BLaER1 treated with 17β-estradiol and CSF1 and Interleukin-3, amounts not matched to agents 10 nM and 100 nM (cell line): ENCODE measurements around the gene PAEP.
"Not testable (repeated sequence)": the region's sequence is repeated elsewhere in the genome, so short reads cannot be mapped to it uniquely, and the experiment has no call there.

Experiments used
- H3K27ac ChIP-seq, 11 experiments: shearing (Covaris generic); formaldehyde crosslinking; 2 replicates each; pipeline ENCODE4 v1.8.1; 2022
- H3K27me3 ChIP-seq, 11 experiments: shearing (Covaris generic); formaldehyde crosslinking; 2 replicates each; pipeline ENCODE4 v1.8.1; 2022
- H3K36me3 ChIP-seq, 11 experiments: shearing (Covaris generic); formaldehyde crosslinking; 2 replicates each; pipeline ENCODE4 v1.8.1; 2022
- H3K4me1 ChIP-seq, 10 experiments: shearing (Covaris generic); formaldehyde crosslinking; 2 replicates each; pipeline ENCODE4 v1.8.1; 2022
- H3K4me2 ChIP-seq, 11 experiments: shearing (Covaris generic); formaldehyde crosslinking; 2 replicates each; pipeline ENCODE4 v1.8.1; 2022
- H3K4me3 ChIP-seq, 10 experiments: shearing (Covaris generic); formaldehyde crosslinking; 2 replicates each; pipeline ENCODE4 v1.8.1; 2022
- H3K9ac ChIP-seq, 11 experiments: shearing (Covaris generic); formaldehyde crosslinking; 2 replicates each; pipeline ENCODE4 v1.8.1; 2022
- H3K9me3 ChIP-seq, 11 experiments: shearing (Covaris generic); formaldehyde crosslinking; replicated peaks in 1 of 11; 2 replicates each; pipeline ENCODE4 v1.8.1; 2022
- H4K20me1 ChIP-seq, 11 experiments: shearing (Covaris generic); formaldehyde crosslinking; 2 replicates each; pipeline ENCODE4 v1.8.1; 2022
- Cebpa-rat ChIP-seq, 11 experiments: shearing (Covaris generic); IDR thresholded peaks; 2 replicates each; pipeline ENCODE4 v1.8.1; 2022

Gene PAEP

GRCh38 chr9:135523521-135524129, 37.9 kb upstream of the PAEP start:
- peaks cover 0 to 24% (median 15%) of the 10 kb centered on the region in 10 experiments; a peak in 17 of 20 replicates for H3K4me1 ChIP-seq
- 0 out of 22 replicates have a peak, but pooled peaks cover 0 to under 1% (median 0%) of the 10 kb centered on the region in 11 experiments for H3K27me3 ChIP-seq
- no peak overlapping the region for H3K27ac ChIP-seq

GRCh38 chr9:135524130-135524861, 37.3 kb upstream of the PAEP start:
- Histone ChIP-seq H3K36me3 (no peaks in the 10 kb centered on the region), H3K9me3 (peaks cover 0 to 9% (median under 1%) of the 10 kb centered on the region in 11 experiments; a peak in 8 of 22 replicates), H3K4me1 (peaks cover 0 to 24% (median 15%) of the 10 kb centered on the region in 10 experiments; a peak in 17 of 20 replicates), H4K20me1 (peaks cover 0 to 6% (median 0%) of the 10 kb centered on the region in 11 experiments; a peak in 2 of 22 replicates), H3K9ac (no peak overlapping the region), H3K27me3 (no peaks in the 10 kb centered on the region), H3K4me3 (no peak overlapping the region), H3K27ac (no peak overlapping the region), H3K4me2 (no peak overlapping the region)
- no peak for TF ChIP-seq Cebpa-rat (IDR thresholded peaks at IDR 0.05)

More at GRCh38 chr9:135523521-135524129, 37.9 kb upstream of the PAEP start:
- TF ChIP-seq Cebpa-rat (IDR thresholded peaks at IDR 0.05) = no peak
- Histone ChIP-seq H3K36me3 (no peaks in the 10 kb centered on the region), H3K9ac (no peak overlapping the region), H4K20me1 (peaks cover 0 to 6% (median 0%) of the 10 kb centered on the region in 11 experiments; a peak in 2 of 22 replicates), H3K4me3 (no peak overlapping the region), H3K4me2 (peak overlapping the region in 3 of 11 experiments; percentile 63 to 72 (median 71); a peak in 4 of 22 replicates), H3K9me3 (peaks cover 0 to 8% (median 0%) of the 10 kb centered on the region in 11 experiments; a peak in 5 of 22 replicates)

- Histone ChIP-seq H3K4me3 (no peak overlapping the region), H3K27me3 (no peaks in the 10 kb centered on the region), H3K4me2 (no peak overlapping the region), H3K9me3 (peaks cover 0 to 19% (median 8%) of the 10 kb centered on the region in 11 experiments; a peak in 10 of 22 replicates), H3K27ac (no peak overlapping the region), H3K4me1 (peaks cover 0 to 24% (median 15%) of the 10 kb centered on the region in 10 experiments; a peak in 17 of 20 replicates), H3K36me3 (no peaks in the 10 kb centered on the region), H3K9ac (no peak overlapping the region), H4K20me1 (peaks cover 0 to 6% (median 0%) of the 10 kb centered on the region in 11 experiments; a peak in 2 of 22 replicates)
- TF ChIP-seq Cebpa-rat (IDR thresholded peaks at IDR 0.05) = no peak
Observed at GRCh38 chr9:135525241-135526088, 36.1 kb upstream of the PAEP start.

- Histone ChIP-seq H3K27ac (no peak overlapping the region), H3K27me3 (no peaks in the 10 kb centered on the region), H3K9me3 (peaks cover 0 to 19% (median 8%) of the 10 kb centered on the region in 11 experiments; a peak in 10 of 22 replicates), H4K20me1 (peaks cover 0 to 6% (median 0%) of the 10 kb centered on the region in 11 experiments; a peak in 2 of 22 replicates), H3K4me1 (peaks cover 0 to 24% (median 15%) of the 10 kb centered on the region in 10 experiments; a peak in 17 of 20 replicates), H3K4me3 (no peak overlapping the region), H3K36me3 (no peaks in the 10 kb centered on the region), H3K4me2 (no peak overlapping the region), H3K9ac (no peak overlapping the region)
- TF ChIP-seq Cebpa-rat (IDR thresholded peaks at IDR 0.05) = no peak
Observed at GRCh38 chr9:135526089-135526729, 35.3 kb upstream of the PAEP start.

- peaks cover 0 to 19% (median 8%) of the 10 kb centered on the region in 11 experiments; a peak in 10 of 22 replicates for H3K9me3 ChIP-seq
- no peak overlapping the region for H3K4me3 ChIP-seq
- H3K4me1 ChIP-seq = peaks cover 0 to 23% (median 15%) of the 10 kb centered on the region in 10 experiments; a peak in 17 of 20 replicates
- no peak overlapping the region for H3K4me2 ChIP-seq
- no peaks in the 10 kb centered on the region for H3K27me3 ChIP-seq
- TF ChIP-seq Cebpa-rat (IDR thresholded peaks at IDR 0.05) = no peak; a peak in 1 of 22 replicates
- H3K36me3 ChIP-seq = no peaks in the 10 kb centered on the region
- no peak overlapping the region for H3K27ac ChIP-seq
- H3K9ac ChIP-seq = no peak overlapping the region
- peaks cover 0 to 6% (median 0%) of the 10 kb centered on the region in 11 experiments; a peak in 2 of 22 replicates for H4K20me1 ChIP-seq
Observed at GRCh38 chr9:135526730-135527571, 34.6 kb upstream of the PAEP start.

- peaks cover 0 to 19% (median 8%) of the 10 kb centered on the region in 11 experiments; a peak in 10 of 22 replicates for H3K9me3 ChIP-seq
- not testable (repeated sequence) for H3K36me3 ChIP-seq, H3K9ac ChIP-seq, H3K27ac ChIP-seq, H3K4me2 ChIP-seq, H4K20me1 ChIP-seq, H3K4me3 ChIP-seq
- peaks cover 4 to 12% (median 6%) of the 10 kb centered on the region in 10 experiments; a peak in 18 of 20 replicates for H3K4me1 ChIP-seq
- peaks cover 5 to 11% (median 8%) of the 10 kb centered on the region in 11 experiments; a peak in 20 of 22 replicates for H3K27me3 ChIP-seq
Observed at GRCh38 chr9:135528842-135529435, 32.6 kb upstream of the PAEP start.

- no peak for TF ChIP-seq Cebpa-rat (IDR thresholded peaks at IDR 0.05)
- H4K20me1 ChIP-seq = no peaks in the 10 kb centered on the region
- H3K27me3 ChIP-seq = peaks cover 16 to 23% (median 20%) of the 10 kb centered on the region in 11 experiments
- no peak overlapping the region for H3K4me2 ChIP-seq
- H3K36me3 ChIP-seq = no peaks in the 10 kb centered on the region
- no peak overlapping the region for H3K9ac ChIP-seq
- H3K9me3 ChIP-seq = peaks cover 0 to 19% (median 8%) of the 10 kb centered on the region in 11 experiments; a peak in 10 of 22 replicates
- peaks cover 9 to 18% (median 14%) of the 10 kb centered on the region in 10 experiments; a peak in 18 of 20 replicates for H3K4me1 ChIP-seq
- H3K4me3 ChIP-seq = no peak overlapping the region
- H3K27ac ChIP-seq = no peak overlapping the region
Observed at GRCh38 chr9:135530146-135530545, 31.4 kb upstream of the PAEP start.
